Measurements from ENCODE around the gene INO80B. TPM values are rescaled to one million over a fixed set of nuclear protein-coding genes. Genes with fewer than 3 reads are reported as not detected.
A peak's percentile ranks its signal among the peaks of the same experiment; 100 is the strongest.

The INO80B gene
- total and polyA plus RNA-seq, 9 donors, result 9.4 to 60.9 (median 48.6) TPM

DNA sequence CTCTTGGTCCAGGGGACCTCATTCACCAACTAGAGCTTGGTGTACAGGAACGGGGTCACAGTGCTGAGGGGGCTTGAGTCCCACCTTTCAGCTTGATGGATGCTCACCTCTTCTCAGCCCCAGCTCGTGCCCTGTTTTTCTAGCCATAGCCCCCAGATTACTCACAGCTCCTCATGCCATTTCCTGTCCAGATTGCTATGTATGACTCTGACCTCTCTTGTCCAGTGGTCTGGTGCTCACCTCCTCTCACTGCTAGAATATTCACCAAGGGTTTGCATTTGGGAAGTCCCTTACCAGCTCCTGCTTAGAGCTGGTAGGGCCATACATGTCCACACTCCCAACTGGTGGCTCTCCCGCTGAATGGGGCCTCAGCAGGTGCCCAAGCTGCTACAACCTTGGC is 38.7 kb downstream of the INO80B start:
- Histone ChIP-seq H3K9me3 (no peaks in the 10 kb centered on the region), H3K27ac (no peak overlapping the region), H3K4me1 (ENCODE audit: insufficient read depth) (peaks cover 2% of the 10 kb centered on the region), H3K27me3 (no peaks in the 10 kb centered on the region), H3K36me3 (no peaks in the 10 kb centered on the region), H3K4me3 (no peak overlapping the region)
- intact Hi-C loops (cut with DNase I), result loop anchor here in 1 of 4 donors (5.0 kb wide), 1 partner anchor 94 kb away; no protein-coding TSS in a partner anchor
- DNase-seq, result no peak
- 85 to 92% (median 92%) methylated on average over 3 of the region's 3 CpGs for WGBS, 3 donors
- no peak for TF ChIP-seq EP300 (IDR thresholded peaks at IDR 0.05)

DNA sequence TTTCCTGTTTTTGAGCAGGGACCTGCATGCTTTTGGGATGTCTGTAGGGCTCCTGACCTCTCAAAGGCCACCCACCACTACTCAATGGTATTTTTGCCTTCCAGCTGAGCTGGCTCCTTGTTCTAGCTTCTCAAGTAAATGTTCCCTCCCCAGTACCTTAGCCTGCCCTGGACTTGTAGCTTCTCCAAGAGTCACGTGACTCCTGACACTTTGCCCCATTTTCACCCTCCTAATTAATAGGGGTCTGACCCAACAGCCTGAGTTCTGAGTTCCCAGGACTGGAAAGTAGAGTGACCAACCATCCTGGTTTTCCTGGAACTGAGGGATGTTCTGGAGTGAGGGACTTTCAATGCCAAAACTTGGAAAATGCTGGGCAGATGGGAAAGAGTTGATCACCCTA is 40.6 kb downstream of the INO80B start:
- Histone ChIP-seq H3K9me3 (no peaks in the 10 kb centered on the region), H3K27me3 (no peaks in the 10 kb centered on the region), H3K36me3 (no peaks in the 10 kb centered on the region), H3K27ac (no peak overlapping the region), H3K4me3 (no peak overlapping the region), H3K4me1 (ENCODE audit: insufficient read depth) (peaks cover 2% of the 10 kb centered on the region)
- DNase-seq, result no peak
- intact Hi-C loops (cut with DNase I), result no loop called here
- TF ChIP-seq, protein P1, sequence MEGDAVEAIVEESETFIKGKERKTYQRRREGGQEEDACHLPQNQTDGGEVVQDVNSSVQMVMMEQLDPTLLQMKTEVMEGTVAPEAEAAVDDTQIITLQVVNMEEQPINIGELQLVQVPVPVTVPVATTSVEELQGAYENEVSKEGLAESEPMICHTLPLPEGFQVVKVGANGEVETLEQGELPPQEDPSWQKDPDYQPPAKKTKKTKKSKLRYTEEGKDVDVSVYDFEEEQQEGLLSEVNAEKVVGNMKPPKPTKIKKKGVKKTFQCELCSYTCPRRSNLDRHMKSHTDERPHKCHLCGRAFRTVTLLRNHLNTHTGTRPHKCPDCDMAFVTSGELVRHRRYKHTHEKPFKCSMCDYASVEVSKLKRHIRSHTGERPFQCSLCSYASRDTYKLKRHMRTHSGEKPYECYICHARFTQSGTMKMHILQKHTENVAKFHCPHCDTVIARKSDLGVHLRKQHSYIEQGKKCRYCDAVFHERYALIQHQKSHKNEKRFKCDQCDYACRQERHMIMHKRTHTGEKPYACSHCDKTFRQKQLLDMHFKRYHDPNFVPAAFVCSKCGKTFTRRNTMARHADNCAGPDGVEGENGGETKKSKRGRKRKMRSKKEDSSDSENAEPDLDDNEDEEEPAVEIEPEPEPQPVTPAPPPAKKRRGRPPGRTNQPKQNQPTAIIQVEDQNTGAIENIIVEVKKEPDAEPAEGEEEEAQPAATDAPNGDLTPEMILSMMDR (IDR thresholded peaks at IDR 0.05), result no peak
- TF ChIP-seq POLR2A (IDR thresholded peaks at IDR 0.05) (no peak), EP300 (IDR thresholded peaks at IDR 0.05) (no peak)
- WGBS, 3 donors, result 74 to 100% (median 83%) methylated on average over 1 of the region's 1 CpG

DNA sequence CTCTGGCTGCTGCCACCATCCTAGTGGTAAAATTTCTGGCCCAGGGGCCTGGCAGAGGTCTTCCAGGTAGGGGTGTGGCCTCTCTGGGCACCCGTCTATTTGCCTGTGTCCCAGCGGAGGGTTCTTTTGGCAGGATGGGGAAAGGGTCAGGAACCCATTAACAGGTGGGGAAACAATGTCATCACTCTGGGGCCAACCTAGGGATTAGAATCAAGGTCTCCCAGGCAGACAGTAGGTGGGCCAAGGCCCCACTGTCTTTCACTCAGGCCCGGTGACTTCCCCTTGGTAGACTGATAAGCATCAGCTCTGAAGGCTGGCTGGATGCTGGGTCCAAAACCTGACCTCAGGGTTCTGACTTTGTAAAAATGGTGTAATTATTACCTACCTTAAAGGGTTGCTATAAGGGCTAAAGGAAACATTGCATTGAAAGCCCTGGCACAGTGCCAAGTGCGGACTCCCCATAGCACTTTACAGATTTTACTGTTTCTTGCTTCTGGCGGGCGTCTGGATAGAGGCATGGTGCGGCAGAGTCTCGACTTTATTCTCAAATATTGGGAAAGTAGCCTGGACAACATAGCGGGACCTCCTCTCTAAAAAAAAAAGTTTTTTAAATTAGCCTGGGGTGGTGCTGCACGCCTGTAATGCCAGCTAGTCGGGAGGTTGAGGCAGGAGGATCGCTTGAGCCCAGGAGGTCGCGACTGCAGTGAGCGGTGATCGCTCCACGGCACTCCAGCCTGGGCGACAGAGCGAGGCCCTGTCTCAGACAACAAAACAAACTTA is 42.3 kb downstream of the INO80B start:
- Histone ChIP-seq H3K4me3 (no peak overlapping the region), H3K4me1 (ENCODE audit: insufficient read depth) (peaks cover 2% of the 10 kb centered on the region), H3K9me3 (no peaks in the 10 kb centered on the region), H3K27ac (no peak overlapping the region), H3K36me3 (no peaks in the 10 kb centered on the region), H3K27me3 (no peaks in the 10 kb centered on the region)
- TF ChIP-seq EP300 (IDR thresholded peaks at IDR 0.05), result no peak
- DNase-seq, result no peak
- 28 to 44% (median 31%) methylated on average over 18 to 19 of the region's 19 CpGs for WGBS, 3 donors
- intact Hi-C loops (cut with DNase I), result no loop called here

DNA sequence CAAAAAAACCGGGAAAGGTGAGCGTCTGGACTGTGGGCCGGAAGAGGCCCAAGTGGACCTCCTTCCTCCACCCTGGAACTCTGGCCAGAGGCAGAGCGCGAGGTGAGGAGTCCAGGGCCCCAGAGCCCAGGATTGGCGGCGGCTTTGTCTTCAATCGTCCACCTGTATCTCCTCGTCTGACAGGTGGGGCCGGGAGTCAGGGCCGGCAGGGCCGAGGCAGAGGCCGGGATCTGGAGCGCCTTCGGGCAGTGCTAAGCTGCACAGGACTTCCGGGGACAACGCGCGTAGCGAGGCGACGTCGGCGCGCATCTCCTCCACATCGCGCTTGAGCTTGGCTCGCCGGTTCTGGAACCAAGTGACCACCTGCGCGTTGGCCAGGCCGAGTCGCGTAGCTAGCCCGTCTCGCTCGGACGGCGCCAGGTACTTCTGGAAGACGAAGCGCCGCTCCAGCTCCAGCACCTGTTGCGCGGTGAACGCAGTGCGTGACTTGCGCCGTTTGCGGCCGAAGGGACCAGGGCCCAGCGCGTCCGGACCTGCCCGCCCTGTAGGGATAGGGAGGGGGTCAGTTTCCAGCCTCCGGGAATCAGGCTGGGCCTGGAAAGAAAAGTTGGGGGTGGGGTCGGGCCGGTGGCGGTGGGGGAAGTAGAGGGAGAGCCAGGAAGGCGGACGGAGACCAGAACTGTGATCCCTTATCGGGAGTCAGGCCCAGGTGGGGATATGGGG is 43.1 kb downstream of the INO80B start:
- Histone ChIP-seq H3K27me3 (no peaks in the 10 kb centered on the region), H3K27ac (no peak overlapping the region), H3K36me3 (no peaks in the 10 kb centered on the region), H3K4me3 (no peak overlapping the region), H3K9me3 (no peaks in the 10 kb centered on the region), H3K4me1 (ENCODE audit: insufficient read depth) (peaks cover 2% of the 10 kb centered on the region)
- TF ChIP-seq EP300 (IDR thresholded peaks at IDR 0.05) (no peak), POLR2A (IDR thresholded peaks at IDR 0.05) (no peak)
- TF ChIP-seq, protein P1 (IDR thresholded peaks at IDR 0.05), result no peak
- peak in 1 of 5 donors; percentile 42 for DNase-seq
- WGBS, 3 donors, result 1 to 2% (median 2%) methylated on average over 38 to 61 of the region's 61 CpGs
- intact Hi-C loops (cut with DNase I), result no loop called here

DNA sequence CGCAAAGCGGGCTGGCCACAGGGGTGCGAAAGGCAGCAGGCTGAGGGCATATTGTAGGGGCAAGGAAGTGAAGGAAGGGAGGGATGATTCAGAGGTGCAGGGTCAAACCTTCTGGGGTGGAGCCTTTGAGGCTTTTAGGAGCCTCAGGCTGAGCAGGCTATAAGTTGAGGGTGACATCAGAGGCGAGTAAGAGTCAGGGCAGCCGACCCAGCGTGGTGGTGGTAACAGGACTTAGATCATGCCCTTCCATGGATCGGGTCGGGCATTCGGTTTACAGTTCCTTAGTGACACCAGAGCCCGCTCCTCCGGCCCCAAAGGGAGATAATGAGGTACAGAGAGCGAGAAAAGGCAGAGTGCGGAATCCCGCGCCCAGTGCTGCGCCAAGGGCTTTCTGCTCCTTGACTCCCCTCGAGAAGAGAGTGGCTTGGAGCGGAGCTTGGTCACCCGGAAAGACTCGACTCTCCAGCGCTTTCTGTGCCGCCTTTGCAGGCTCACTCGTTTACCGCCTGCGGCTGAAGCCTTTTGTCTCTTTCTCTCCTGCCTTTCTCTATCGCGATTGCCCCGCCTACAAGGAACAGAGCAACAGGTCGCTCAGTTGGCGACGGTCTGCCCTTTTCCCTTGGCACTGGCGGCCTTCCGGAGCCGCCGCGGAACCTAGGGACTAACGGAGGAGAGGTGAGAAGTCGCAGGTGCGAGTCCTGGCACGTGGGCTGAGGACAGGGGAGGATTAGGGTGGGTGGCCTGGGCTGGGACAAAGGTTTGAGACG is 43.8 kb downstream of the INO80B start:
- Histone ChIP-seq H3K27me3 (no peaks in the 10 kb centered on the region), H3K9me3 (no peaks in the 10 kb centered on the region), H3K4me1 (ENCODE audit: insufficient read depth) (peaks cover 2% of the 10 kb centered on the region), H3K27ac (no peak overlapping the region), H3K36me3 (no peaks in the 10 kb centered on the region), H3K4me3 (no peak overlapping the region)
- TF ChIP-seq EP300 (IDR thresholded peaks at IDR 0.05) (no peak), POLR2A (IDR thresholded peaks at IDR 0.05) (no peak)
- TF ChIP-seq, protein P1 (IDR thresholded peaks at IDR 0.05), result no peak
- no peak for DNase-seq
- WGBS, 3 donors, result 1 to 2% (median 2%) methylated on average over 41 of the region's 41 CpGs
- intact Hi-C loops (cut with DNase I), result no loop called here

All from ovary (tissue), 9 donors.